SK-N-DZ (cell line): Measurements from ENCODE around the gene CHD6.

Experiments
- DNase-seq: peaks from one replicate; pipeline ENCODE4 v3.0.0-alpha.2; 2015; ENCODE audit warnings: low spot score

Gene CHD6

DNA sequence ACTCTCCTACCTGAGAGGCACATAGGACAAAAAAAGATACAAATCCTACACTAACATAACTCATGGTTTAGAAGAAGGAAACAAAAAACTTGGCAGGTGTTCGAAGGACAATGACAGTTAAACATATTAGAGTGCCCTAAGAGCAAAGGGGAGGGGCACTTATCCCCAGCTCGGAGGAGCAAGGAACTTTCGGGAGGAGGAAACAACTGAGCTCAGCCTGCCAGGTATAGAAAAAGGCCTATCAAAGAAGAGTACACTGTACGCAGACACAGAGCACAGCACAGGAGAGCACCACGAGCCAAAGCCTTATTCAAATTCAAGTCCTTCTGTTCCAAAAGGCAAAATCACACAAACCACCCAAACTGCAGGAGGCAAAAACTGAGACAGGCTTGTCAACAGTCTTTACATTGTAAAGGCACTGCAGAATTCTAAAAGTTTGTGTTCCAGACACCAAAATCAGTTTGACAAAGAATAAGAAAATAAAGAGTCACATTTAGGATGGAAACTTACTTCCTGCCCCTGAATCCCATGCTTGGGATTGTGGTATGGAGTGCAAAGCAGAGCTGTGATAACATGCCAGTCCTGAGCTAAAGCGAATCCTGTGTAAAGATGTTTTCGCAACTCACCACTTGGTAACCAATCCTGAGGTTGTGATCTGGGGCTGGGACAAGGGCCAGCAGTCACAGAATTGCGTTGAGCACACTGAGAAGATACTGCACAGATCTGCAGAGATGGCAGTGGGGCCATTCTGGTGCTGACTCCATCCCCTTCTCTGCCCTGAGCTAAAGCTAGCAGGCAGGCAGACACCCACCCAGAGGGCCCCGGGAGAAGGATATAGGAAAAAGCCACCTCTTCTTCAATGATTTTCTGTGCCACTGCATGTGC, 108.6 kb downstream of the CHD6 start:
- DNase-seq = no peak

DNA sequence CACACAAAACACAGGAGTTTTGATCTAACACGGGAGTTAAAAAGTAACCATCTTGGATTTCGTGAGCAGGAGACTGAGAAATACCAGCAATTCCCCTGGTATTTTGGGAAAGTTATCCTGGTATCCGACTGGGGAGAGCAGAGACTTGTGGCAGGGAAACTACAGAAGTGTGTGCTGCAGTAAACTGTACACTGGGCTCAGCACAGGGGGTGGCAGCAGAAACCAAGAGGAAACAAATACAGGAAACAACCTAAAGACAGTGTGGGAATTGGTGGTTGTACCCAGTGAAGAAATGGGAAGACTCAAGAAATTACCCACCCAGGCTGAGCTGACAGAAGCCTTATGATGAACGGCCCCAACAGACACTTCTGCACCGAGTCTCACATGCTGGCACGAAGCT, 109.8 kb downstream of the CHD6 start:
- DNase-seq = no peak

DNA sequence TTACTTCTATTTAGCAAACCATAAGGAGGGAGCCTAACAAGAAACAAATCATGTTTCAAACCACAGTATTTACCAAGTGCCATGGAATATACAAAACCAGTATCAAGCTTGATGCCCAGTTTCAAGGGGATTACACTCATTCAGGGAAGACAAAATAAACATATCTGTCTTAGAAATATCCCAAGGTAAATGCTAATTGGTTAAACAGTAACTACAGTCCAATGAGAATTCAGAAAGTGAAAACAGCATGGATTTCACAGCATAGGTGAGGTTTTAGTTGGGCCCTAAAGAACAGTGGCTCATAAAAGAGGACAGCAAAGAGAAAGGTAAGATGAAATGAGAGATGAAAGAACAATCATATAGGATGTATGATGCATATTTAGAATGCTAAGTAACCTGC, 110.3 kb downstream of the CHD6 start:
- DNase-seq = no peak

DNA sequence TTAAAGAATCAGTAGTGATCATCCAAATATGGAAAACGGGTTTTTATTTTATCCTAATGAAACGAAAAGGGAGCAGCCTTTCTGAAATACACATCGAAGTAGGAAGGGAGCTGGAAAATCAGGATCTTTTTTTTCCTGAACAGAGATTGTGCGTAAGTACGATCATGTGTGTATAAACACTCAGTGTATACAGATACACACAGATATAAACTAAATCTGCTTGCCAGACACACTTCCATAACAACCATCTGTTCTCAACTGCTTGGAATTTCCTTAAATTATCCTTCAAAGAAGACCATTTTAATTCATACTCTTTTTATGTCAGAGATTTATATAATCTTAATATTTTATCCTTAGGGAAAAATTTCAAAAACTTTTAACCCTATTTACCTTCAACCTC, 110.7 kb downstream of the CHD6 start:
- DNase-seq = no peak

DNA sequence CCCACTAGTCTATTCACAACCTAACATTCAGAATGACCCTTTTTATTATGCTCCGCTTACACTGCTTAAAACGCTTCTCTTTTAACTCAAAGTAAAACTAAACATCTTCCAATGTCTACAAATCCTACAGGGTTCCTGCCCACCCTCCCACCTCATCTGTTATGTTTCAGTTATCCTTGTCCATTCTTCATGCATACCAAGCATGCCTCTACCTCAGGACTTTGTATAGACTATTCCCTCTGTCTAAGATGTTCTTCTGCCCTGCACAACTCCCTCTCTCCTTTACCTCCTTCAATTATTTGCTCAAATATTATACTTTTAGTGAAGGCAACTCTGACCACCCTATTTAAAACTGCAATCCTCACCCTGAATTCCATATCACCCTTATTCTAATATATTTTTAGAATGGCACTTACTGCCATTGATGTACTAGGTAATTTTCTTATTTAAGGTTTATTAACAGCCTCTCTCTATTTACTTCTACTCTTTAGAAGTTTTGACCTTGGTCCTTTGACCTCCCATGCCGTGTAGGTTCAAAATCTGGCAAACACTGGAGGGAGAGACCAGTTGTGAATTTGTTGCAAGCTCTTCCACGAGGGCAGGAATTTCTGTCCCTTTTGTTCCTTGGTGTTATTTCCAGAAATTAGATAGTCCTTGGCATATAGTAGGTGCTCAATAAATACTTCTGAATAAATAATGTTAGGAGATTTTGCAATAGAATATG, 111.8 kb downstream of the CHD6 start:
- DNase-seq = no peak

DNA sequence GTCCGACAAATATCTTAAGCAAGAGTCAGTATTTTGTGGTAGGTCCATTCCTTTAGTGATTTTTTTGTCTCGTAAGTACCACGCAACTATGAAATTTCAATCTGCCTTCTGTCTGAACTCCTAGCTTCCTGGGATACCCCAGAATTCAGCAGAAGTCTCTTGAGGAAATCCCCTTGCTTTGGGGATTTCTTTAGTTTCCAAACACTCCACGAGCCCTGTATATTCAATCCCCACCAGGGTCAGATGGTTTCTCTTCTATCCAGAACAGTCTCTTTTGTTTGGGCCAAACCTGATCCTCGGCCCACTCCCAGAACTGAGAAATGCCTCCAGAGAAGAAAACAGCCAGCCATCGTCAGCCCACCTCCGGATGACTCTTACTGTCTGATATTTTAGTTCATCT, 113.0 kb downstream of the CHD6 start:
- no peak for DNase-seq

DNA sequence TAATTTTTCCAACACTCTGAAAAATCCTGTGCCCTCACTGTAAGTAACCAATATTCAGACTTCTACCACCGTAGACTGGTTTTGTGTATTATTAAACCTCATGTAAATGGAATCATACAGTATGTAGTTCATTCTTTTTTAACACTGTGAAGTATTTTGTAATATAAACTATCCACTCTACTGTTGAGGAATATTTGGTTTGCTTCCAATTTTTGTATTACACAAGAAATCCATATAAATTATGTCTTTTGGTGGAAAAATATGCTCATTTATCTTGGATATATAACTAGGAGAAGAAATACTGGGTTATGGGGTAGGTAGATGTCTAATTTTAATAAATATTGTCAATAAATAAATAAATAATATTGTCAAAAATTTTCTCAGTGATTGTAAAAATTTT, 116.8 kb downstream of the CHD6 start:
- no peak for DNase-seq

DNA sequence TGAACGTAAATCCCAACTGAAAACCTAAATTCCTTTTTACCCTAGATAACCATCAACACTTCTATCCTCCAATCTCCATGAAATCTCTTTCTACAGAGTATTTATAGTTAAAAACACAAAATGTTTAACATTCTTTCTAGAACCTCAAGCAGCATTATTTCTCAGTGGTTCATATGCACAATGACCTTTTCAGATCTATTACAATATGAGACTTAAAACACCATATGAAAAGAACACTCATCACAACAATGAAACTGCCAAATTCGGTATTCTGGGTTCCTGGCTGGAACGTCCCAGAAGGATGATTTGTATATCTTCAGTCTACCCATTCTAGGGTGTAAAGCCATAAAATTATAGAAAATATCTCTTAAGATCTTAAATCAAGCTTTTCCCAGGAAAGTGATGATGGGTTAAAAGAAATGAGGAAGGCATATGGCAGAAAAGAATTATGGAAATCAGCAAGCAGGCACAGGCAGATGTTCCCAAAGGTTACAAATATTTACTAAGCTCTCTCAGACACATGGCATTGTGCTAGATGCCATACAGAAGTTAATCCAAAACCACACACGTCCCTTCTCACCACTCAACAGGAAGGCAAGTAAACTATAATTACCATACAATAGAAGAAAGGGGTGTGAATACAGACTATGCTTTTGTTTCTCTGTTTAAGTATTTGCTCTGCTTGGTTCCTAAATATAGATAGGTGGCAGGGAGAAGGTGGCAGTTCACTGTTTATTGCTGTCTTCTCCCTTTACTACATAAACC, 118.0 kb downstream of the CHD6 start:
- no peak for DNase-seq

DNA sequence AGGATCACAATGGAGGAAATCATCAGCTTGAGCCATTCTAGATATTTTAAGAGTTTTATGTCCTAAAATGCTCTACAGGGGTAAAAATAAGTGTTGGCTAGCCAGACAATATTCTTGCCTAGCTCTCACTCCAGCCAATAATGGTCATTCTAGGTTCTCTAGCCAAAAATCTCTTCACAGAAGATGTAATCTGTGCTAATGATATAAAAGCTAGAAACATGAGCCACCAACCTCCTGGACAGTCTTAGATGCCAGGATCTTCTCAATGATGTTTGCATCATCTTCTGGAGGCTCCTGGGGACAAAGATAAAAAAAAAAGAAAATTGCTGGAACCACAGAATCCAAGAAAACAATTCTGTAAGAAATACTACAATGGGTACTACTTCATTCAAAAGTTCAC, 119.1 kb downstream of the CHD6 start:
- no peak for DNase-seq

DNA sequence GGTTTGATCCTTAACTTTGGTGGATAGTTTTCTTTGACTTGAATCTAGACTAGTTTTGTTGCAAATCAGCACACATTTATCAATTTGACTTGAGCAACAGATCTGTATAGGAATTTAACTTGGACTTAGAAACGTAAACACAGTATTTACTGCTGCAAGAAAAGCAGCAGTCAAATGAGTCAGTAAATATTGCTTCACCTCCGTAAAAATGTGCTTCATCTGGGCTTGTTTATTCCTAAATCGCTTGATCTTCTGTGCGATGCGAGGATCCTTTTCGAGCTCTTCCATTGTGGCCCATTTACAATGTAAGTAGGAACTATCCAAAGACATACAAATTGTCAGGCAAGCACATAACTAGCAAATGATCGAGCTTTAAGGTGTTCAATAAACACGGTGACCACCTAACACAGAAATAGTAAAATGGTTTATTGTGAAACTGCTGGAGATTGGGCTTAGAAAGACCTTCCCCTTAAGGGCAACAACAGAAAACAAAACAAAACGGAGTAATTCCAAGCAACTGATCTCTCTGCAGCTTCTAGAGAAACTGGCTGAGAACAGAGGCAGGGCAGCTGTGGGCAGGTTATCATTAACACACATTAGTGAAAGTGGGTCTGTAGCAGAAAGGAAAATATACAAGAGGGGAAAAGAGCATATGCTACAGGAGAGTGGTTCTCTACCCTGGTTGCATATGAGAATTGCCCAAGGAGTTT, 120.8 kb downstream of the CHD6 start:
- no peak for DNase-seq

DNA sequence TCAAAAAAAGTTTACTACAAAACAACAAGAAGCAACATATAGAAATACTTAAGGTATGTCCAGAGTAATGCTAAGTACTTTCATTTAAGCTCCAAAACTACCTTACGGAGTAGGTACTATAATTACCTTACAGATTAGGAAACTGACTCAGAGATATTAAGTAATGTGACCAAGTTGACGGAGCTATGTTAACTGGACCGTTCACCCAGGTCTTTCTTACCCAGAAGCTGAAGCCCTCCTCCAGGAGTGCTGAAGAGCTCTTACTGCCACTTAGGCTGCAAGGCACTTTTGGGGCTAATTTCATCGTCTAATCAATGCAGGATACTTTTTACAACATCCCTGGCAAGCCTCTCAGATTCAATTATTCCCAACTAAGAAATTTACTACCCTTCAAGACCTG, 123.7 kb downstream of the CHD6 start:
- no peak for DNase-seq

DNA sequence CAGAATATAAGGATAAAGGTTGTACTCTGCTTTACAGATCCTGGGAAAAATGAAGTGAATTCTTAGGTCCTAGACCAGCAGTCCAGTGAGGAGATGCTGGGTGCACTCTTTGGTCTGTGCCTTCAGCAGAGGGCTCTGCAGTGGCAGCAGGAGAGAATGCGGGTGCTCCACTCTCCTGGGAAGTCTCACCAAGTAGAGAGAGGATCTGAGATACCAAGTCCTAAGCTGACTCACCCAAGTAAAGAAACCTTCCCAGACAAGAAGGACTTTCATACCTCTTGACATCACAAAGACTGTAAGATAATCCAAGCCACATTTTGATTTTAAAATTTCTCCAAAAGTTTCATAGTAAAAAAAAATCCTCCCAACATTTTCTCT, 134.6 kb downstream of the CHD6 start:
- DNase-seq = no peak

DNA sequence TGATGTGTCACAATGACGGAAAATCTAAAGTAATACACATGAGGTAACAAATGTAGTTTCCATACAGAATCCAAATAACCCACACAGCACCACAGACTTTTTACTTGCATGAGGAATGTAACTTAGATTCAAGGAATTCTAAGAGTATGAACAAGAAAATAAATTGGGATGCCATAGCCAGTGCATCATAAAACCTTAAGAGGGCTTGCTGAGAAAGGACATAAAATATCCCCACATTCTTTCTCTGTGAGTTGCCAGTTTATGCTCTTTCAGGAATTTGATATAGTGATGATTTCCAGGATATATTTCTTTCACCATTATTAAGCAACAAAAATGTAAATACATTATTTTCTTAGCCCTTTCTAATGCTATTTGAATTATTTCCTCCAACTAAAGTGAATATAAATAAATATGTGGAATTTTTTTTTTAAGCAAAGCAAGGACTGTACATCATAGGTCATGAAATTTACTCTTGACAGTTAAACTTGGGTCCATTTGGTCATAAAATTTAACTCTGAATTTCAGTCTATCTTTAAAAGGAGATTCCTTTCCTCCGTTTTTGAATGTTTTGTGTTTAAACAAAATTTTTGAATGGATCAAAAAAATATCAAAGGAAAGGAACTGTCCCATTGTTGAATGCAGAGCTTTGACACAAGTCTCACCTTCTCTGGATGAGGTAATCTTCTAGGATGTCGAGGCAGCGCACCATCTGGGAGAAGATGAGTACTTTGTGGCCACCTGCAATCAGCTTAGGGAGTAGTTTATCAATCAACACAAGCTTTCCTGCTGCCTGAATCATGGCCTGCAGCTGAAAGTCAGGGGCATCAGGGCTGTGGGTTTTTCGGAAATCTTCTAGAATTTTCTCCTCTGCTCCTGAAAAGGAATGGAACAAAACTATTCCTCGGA, 135.3 kb downstream of the CHD6 start:
- DNase-seq = no peak

DNA sequence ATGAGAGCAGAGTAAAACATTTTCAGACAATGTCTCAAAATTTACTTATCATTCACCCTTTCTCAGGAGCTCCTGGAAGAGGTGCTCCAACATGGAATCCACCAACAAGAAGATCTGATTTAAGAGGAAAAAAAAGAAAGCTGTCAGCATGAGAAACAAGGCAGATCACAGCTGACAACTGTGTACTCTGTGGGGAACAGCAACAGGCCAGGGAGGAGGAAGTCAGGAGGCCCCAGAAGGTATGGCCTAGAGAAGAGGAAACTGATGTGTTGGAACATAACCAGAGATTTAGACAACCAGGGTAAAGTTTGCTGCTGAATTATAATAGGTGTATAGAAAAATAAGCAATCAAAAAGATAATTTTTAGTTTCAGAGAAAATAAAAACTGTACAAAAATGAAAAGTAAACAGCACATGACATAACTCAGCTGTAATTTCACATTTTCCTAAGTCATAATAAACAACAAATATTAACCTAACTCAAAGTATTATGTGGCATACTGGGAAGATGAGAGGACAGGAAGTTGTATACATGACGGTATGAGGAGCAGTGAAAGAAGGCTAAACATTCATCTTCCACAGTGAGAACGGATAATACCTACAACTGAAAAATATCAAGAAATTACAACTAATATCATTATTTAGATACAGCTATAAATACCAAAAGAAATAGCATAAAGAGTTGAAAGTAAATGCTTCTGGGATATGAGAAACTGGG, 138.0 kb downstream of the CHD6 start:
- DNase-seq = no peak

DNA sequence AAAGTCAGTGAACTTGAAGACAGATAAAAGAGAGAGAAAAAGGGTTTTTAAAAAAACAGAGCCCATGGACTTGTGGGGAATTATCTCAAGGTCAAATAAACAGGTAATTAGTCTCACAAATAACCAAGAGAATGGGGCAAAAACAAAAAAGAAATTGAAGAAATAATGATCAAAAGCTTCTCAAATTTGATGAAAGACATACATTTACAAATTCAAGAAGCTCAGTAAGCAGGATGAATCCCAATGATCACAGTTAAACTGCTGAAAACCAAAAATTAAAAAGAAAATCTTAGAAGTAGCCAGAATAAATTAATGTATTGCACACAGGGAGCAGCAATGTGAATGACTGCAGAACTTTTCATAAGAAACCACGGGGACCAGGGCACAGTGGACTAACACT, 139.1 kb downstream of the CHD6 start:
- no peak for DNase-seq

DNA sequence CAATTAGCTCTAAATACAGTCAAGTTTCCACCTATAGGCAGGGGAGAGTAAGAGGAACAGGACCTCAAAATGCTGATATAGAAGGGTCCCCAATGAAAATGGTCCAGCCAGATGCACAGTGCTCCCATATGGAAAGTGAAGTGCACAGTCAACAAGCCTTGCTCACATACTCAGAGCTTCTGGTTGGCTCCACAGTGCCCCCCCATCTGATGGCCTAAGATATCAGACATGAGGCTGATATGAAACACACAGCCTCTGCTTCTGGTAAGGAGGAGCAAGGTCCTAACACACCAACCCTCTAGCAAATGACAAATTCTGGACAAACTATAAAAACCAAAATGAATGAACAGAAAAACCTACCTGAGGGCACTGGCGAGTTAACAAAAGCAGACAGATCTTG, 140.2 kb downstream of the CHD6 start:
- DNase-seq = no peak

DNA sequence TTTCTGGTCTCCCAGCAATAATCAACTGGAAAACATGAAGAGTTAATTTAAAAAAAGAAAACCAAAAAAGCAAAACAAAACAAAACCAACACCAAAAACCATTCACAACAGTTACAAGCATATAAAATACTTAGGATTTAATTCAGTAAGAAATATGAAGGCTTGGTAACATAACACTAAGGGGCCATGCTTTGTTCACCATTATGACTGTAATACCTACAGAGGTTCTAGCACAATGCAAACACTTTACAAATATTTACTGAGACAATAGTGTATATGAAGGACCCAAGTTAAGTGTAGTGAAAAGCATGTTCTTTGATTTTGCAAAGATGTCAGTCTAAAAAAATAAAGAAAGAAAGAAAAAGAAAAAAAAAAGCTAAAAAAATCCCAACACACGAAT, 141.7 kb downstream of the CHD6 start:
- DNase-seq = no peak

DNA sequence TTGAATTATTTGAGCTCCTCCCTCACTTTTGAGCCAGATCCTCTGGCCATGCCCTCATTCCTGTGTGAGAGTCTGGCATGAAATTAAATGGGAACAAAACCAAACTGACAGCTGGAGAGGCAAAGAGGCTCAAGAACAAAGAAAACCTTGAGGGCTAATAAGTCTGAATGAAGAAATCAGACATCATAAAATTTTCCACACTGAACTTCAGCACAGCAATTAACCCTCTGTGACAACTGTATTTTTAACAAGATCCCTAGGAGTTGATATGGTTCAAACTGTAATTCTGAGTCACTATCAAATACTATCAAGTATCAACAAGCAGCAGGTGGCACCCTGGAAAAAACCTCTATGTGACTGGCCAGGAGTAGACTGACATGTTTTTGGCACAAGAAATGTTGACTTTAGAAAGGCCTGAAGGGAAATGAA, 142.2 kb downstream of the CHD6 start:
- DNase-seq = no peak

DNA sequence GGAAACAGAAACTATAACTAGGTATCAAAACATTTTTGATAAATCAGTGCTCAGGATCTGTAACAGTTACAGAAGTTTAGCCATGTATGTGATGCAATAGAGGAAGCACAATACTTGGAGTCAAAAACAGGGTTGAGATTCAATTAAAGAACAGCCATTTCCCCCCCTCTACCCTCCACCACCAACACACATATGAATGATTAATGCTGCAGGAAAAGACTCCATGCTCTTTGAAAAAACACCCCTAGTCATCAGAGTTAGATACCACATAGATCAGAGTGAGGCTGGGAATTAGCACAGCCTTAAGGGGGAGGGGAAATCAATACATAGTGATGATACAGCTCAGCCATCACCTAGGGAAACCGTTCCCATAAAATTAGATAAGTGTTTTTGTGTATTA, 142.7 kb downstream of the CHD6 start:
- DNase-seq = no peak
